Inferior parietal cortex (tissue), 1 donor: ENCODE measurements around the gene MFSD2A.
"Not testable (repeated sequence)": the region's sequence is repeated elsewhere in the genome, so short reads cannot be mapped to it uniquely, and the experiment has no call there.

Source experiments
- DNase-seq: peaks from one replicate; pipeline ENCODE4 v3.0.0-alpha.2; 2016; ENCODE audit errors: extremely low spot score

The MFSD2A gene

GRCh38 chr1:39969048-39969447 lies 14.1 kb downstream of the MFSD2A start:
- DNase-seq = no peak

GRCh38 chr1:39969531-39970270 lies 14.8 kb downstream of the MFSD2A start:
- DNase-seq = no peak

GRCh38 chr1:39970274-39970673 lies 15.3 kb downstream of the MFSD2A start:
- DNase-seq = no peak

- no peak for DNase-seq
These were observed 16.2 kb downstream of the MFSD2A start for GRCh38 chr1:39971138-39971537.

- DNase-seq = peak; percentile 86
These were observed 18.7 kb downstream of the MFSD2A start for GRCh38 chr1:39973503-39974135.

- DNase-seq = no peak
These were observed 21.8 kb downstream of the MFSD2A start for GRCh38 chr1:39976732-39977131.

GRCh38 chr1:39977202-39977601 lies 22.3 kb downstream of the MFSD2A start:
- no peak for DNase-seq

GRCh38 chr1:39979654-39980053 lies 24.7 kb downstream of the MFSD2A start:
- DNase-seq = no peak

GRCh38 chr1:39980555-39981313 lies 25.8 kb downstream of the MFSD2A start:
- no peak for DNase-seq

GRCh38 chr1:39981385-39981784 lies 26.4 kb downstream of the MFSD2A start:
- no peak for DNase-seq

GRCh38 chr1:39981945-39982344 lies 27.0 kb downstream of the MFSD2A start:
- no peak for DNase-seq

GRCh38 chr1:39984480-39984879 lies 29.5 kb downstream of the MFSD2A start:
- not testable (repeated sequence) for DNase-seq

- DNase-seq = no peak
These were observed 30.0 kb downstream of the MFSD2A start for GRCh38 chr1:39984951-39985350.

GRCh38 chr1:39987869-39988268 lies 32.9 kb downstream of the MFSD2A start:
- no peak for DNase-seq

GRCh38 chr1:39988618-39989343 lies 33.8 kb downstream of the MFSD2A start:
- DNase-seq = no peak

- DNase-seq = no peak
These were observed 35.5 kb downstream of the MFSD2A start for GRCh38 chr1:39990428-39990827.

- DNase-seq = no peak
These were observed 37.3 kb downstream of the MFSD2A start for GRCh38 chr1:39992234-39992633.

GRCh38 chr1:39992888-39993287 lies 37.9 kb downstream of the MFSD2A start:
- DNase-seq = no peak

- no peak for DNase-seq
These were observed 41.0 kb downstream of the MFSD2A start for GRCh38 chr1:39995973-39996393.

GRCh38 chr1:39996396-39997004 lies 41.6 kb downstream of the MFSD2A start:
- no peak for DNase-seq

- DNase-seq = no peak
These were observed 46.5 kb downstream of the MFSD2A start for GRCh38 chr1:40001456-40001855.
